NCI-H2171 treated with DMSO at 0.1 percent for 48 hours (cell line): Measurements from ENCODE around the gene FCER1G.
A peak's percentile ranks its signal among the peaks of the same experiment; 100 is the strongest.
"Not testable (repeated sequence)": the region's sequence is repeated elsewhere in the genome, so short reads cannot be mapped to it uniquely, and the experiment has no call there.

Source experiments
- DNase-seq: peaks from one replicate; lab custom pipeline; 2025; lab: John Stamatoyannopoulos, UW

FCER1G gene

GRCh38 chr1:161233102-161233501 is 18.0 kb downstream of the FCER1G start:
- no peak for DNase-seq

- no peak for DNase-seq
Observed at GRCh38 chr1:161235957-161236775, 21.1 kb downstream of the FCER1G start.

- no peak for DNase-seq
Observed at GRCh38 chr1:161238039-161238473, 23.0 kb downstream of the FCER1G start, which contains the start of gene NR1I3. Gene NR1I3 (minus strand): TSS chr1:161238203. CDS start chr1:161236565, 1,638 bp downstream.

GRCh38 chr1:161241682-161242081 is 26.6 kb downstream of the FCER1G start:
- DNase-seq, result no peak

- DNase-seq, result no peak
Observed at GRCh38 chr1:161242313-161242712, 27.2 kb downstream of the FCER1G start.

GRCh38 chr1:161244888-161245287 is 29.8 kb downstream of the FCER1G start:
- no peak for DNase-seq

- DNase-seq, result not testable (repeated sequence)
Observed at GRCh38 chr1:161250100-161250499, 35.0 kb downstream of the FCER1G start.

DNA sequence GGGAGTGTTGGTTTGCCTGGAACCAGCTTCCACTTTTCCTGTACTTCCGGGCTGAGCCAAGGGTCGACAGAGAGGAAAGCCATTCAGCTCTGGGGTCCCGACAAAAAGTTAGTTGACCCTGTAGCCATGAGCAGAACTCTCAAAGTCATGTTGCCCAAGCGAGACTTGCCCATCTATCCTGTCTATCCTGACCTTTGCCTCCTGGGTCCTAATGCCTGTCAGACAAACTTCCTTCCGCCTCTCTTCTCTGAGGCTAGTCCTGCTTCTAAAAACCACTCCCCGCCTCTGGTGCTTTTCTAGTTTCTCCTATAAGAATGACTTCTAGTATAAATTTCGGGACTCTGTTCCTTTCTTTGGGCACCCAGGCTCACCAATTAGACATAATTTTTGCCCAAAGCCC is 35.7 kb downstream of the FCER1G start:
- DNase-seq, result no peak

DNA sequence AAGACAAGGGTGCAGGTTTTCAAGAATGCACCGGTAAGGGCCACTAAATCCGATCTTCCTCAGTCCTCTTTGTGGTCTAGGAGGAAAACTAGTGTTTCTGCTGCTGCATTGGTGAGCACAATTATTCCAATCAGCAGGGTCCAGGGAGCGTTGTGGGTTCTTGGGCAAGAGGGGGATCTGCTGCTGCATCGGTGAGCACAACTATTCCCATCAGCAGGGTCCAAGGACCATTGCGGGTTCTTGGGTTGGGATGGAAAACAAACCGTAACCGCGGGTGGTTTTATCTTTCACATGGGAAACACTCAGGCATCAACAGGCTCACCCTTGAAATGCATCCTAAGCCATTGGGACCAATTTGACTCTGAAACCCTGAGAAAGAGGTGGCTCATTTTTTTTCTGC is 36.5 kb downstream of the FCER1G start:
- DNase-seq, result no peak

- not testable (repeated sequence) for DNase-seq
Observed at GRCh38 chr1:161255302-161255701, 40.2 kb downstream of the FCER1G start.

- DNase-seq, result not testable (repeated sequence)
Observed at GRCh38 chr1:161255955-161256520, 40.9 kb downstream of the FCER1G start.

GRCh38 chr1:161257109-161257508 is 42.0 kb downstream of the FCER1G start:
- not testable (repeated sequence) for DNase-seq

DNA sequence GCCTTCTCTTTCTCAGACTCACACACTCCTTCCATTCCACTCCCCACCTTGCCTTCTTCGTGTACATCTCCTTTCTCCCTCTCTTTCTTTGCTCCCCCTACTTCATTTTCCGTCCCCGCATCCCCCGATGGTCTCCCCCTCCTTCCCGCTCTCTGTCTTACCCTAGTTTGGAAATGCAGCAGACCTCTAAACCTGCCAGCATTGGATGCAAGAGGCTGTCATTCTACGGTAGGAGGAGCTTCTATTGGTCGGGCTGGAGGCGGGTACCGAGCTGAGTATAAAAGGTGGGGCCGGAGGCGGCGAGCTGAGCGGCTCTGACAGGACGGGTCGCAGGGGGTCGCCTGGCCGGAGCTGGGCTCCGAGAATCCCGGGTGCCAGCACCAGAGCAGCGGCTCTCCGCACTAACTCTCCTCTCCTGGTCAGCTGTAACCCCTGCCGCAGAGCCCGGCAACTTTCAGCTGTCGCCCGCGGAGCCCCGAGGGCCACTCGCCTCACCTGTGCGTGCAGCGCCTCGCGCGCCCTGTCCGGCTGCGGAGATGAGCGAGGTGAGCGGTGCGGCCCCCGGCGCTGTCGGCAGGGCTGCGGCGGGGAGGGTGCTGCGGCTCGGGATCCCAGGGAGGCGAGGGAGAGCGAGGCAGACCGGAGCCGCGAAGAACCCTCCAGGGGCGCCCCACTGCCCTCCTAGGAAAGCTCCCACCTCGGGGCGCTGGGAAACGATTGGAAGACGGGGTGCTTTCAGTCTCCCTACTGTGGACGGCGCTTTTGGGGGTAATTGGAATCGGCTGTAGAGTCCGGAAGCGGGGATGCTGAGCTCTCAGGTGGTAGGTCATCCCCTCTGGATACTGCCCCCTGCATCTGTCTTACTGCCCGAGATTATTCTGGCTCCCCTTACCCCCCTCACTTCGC is 43.6 kb downstream of the FCER1G start, which contains the start of gene PCP4L1:
PCP4L1 (plus strand) TSS at position 307 of the 906 bp plus-strand sequence; CDS start at position 537, 230 bp downstream.
- peak; percentile 73 for DNase-seq

- DNase-seq, result no peak
Observed at GRCh38 chr1:161259345-161259702, 44.2 kb downstream of the FCER1G start.

DNA sequence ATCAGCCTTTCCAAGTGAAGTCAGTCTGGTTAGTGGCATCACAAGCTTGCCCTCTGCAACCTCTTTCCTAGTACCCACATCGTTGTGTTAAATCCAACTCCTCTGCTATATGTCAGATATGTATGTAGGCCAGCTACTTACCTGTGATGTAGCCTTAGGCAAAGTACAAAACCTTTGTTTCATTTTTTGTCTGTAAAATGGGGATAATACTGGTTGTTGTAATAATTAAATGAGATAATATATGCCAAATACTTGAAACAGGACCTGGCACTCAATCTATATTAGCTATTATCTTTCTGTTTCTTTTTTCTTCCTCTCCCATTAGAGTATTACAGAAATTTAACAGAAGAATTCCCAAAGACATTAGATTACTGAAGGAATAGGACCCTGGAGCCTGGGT is 44.7 kb downstream of the FCER1G start:
- no peak for DNase-seq

DNA sequence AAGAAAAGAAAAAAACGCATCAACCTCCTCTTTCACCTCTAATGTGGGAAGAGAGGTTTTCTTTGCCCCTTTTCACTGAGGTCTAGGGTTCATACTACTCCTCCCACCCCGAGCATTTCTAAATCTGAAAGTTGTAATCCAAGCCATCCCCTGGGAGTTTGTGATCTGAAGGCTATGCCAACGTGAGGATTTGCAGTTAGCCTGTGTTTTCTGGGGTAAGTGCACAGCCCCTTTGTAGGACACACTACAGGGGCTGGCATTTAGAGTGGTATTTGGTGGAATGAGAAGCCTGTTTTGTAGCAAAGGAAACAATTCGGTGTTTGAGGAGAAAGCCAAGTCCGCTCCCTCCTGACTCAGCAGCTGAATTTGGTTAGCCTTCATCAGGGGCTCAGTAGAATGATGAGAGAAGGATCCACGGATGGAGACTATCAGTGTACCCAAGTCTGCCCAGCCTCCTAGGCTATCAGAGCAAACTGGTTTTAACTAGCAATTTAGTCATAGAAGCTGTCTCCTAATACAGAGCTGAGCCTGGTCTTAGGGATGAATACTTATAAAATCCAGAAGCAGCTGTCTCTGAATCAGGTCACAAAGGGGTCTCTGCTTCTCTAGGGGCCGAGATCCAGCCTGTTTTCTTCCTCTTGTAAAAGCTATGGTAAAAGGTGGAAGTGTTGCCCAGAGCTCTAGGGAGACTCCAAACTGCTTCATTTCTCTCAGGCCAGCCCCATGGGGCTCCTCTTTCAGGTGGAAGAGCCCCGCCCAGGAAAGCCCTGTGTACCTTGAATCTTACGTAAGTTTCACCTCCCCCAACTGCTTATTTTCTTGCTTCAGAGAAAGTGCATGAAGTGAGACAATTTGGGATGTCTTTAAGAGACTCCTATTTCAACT is 45.5 kb downstream of the FCER1G start:
- peak; percentile 73 for DNase-seq

GRCh38 chr1:161261261-161262235 is 46.5 kb downstream of the FCER1G start:
- peak; percentile 38 for DNase-seq

GRCh38 chr1:161265305-161265704 is 50.2 kb downstream of the FCER1G start:
- no peak for DNase-seq

GRCh38 chr1:161266202-161266601 is 51.1 kb downstream of the FCER1G start:
- DNase-seq, result no peak

DNA sequence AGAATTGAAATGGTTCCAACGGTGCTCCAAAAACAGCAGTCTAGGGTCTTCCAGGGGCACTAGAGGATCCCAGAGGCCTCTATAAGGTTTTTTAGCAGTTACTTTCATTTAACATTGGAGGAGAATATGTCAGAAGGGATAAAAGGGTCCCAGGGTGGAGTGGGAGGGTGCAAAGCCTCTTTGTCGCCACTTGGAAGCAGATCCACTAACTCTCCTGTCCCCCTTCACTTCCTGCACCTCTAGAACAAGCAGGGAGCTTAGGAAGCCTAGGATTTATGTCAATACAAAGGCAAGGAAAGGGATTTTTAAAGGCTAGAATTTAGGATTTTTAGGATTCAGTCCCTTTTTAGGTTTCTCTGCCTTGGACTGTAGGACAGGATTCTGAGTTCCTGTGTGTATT is 51.7 kb downstream of the FCER1G start:
- DNase-seq, result no peak
